GM12878 (cell line): ENCODE results near the gene KCNC2. TPM values are rescaled to one million over a fixed set of nuclear protein-coding genes. Genes with fewer than 3 reads are reported as not detected.

ENCODE experiments used
- ATAC-seq: fragments of 200-7000 bp; cut with Tn5 transposase; 3 replicates; pipeline ENCODE4 v1.9.1; 2020; ENCODE audit warnings: mild to moderate bottlenecking, moderate library complexity
- BruUV-seq: library from RNA; stranded (reverse); fragments of 400-500 nt; replicated peaks from 2 replicates; lab custom pipeline; 2021; lab: Mats Ljungman, UMichigan
- CTCF ChIA-PET: fragments of 300-600 bp; sonication (Branson Sonifier 250); formaldehyde crosslinking; extraction: SDS; loops from one replicate; lab custom pipeline; 2021; ENCODE audit warnings: inconsistent platforms; lab: Yijun Ruan, JAX
- POLR2A ChIA-PET: fragments of 350-600 bp; formaldehyde crosslinking; extraction: SDS; loops from one replicate; lab custom pipeline; 2021; ENCODE audit warnings: inconsistent platforms; lab: Charles Lee
- RAD21 ChIA-PET: fragments of 300-600 bp; sonication (Branson Sonifier 250); formaldehyde crosslinking; loops from one replicate; lab custom pipeline; 2023; ENCODE audit warnings: antibody characterized with exemption; ENCODE audit not compliant: unreplicated experiment; lab: Charles Lee
- SMC1A ChIA-PET: fragments of 300-600 bp; sonication (Branson Sonifier 250); formaldehyde crosslinking; loops from one replicate; lab custom pipeline; 2023; ENCODE audit not compliant: unreplicated experiment, uncharacterized antibody; lab: Charles Lee
- DNase-seq: peaks from one replicate; pipeline ENCODE4 v3.0.0-alpha.2; 2011; ENCODE audit warnings: low read depth, low spot score
- FAIRE-seq: peaks from 3 replicates; lab custom pipeline; 2011; peaks lifted over from hg19 to GRCh38; lab: Jason Lieb, UNC
- H2AFZ ChIP-seq: 2 replicates; pipeline ENCODE4 v1.6.0; 2011; ENCODE audit warnings: low read depth, low read length, control low read depth; ENCODE audit not compliant: control insufficient read depth
- H3K27ac ChIP-seq: 2 replicates; pipeline ENCODE4 v1.5.1; 2011; ENCODE audit warnings: control low read depth; ENCODE audit not compliant: control insufficient read depth, insufficient read depth
- H3K27me3 ChIP-seq, 2 experiments: replicated peaks in 1 of 2; 2 replicates each; pipeline versions ENCODE4 v1.6.0 to v1.6.1; 2011; ENCODE audit warnings: low read length in 1 of 2; ENCODE audit not compliant: control insufficient read depth in 2 of 2, insufficient read depth in 2 of 2
- H3K36me3 ChIP-seq, 2 experiments: 2 replicates each; pipeline ENCODE4 v1.5.1; 2011; ENCODE audit warnings: low read length in 1 of 2; ENCODE audit not compliant: control insufficient read depth in 2 of 2, insufficient read depth in 2 of 2
- H3K4me1 ChIP-seq: 2 replicates; pipeline ENCODE4 v1.6.1; 2011; ENCODE audit warnings: mild to moderate bottlenecking, low read length, moderate library complexity, mixed read lengths; ENCODE audit not compliant: control insufficient read depth, insufficient read depth
- H3K4me2 ChIP-seq: 2 replicates; pipeline ENCODE4 v1.6.0; 2011; ENCODE audit warnings: control low read depth; ENCODE audit not compliant: control insufficient read depth, insufficient read depth
- H3K4me3 ChIP-seq: fragments of 200-600 bp; sonication (generic); 2 replicates; pipeline ENCODE4 v1.5.1; 2016
- H3K79me2 ChIP-seq: 2 replicates; pipeline ENCODE4 v1.6.0; 2011; ENCODE audit warnings: low read length; ENCODE audit not compliant: control insufficient read depth, insufficient read depth
- H3K9ac ChIP-seq: 2 replicates; pipeline ENCODE4 v1.8.0; 2011; ENCODE audit warnings: low read length, control low read depth, mixed read lengths; ENCODE audit not compliant: control insufficient read depth, insufficient read depth
- H3K9me3 ChIP-seq: replicated peaks from 3 replicates; pipeline ENCODE4 v1.5.1; 2011; ENCODE audit warnings: mild to moderate bottlenecking, low read length; ENCODE audit not compliant: control insufficient read depth, insufficient read depth
- H4K20me1 ChIP-seq: 2 replicates; pipeline ENCODE4 v1.6.0; 2011; ENCODE audit not compliant: control insufficient read depth, insufficient read depth
- BRCA1 ChIP-seq: IDR thresholded peaks from 2 replicates; pipeline ENCODE4 v1.6.1; 2011; ENCODE audit warnings: low read depth, low read length, improper control_type of control experiment
- CREM ChIP-seq: IDR thresholded peaks from 2 replicates; pipeline ENCODE4 v1.6.1; 2014; ENCODE audit warnings: antibody characterized with exemption, low read depth
- EED ChIP-seq: sonication (generic); IDR thresholded peaks from 2 replicates; pipeline ENCODE4 v1.6.1; 2016; ENCODE audit warnings: antibody characterized with exemption, low read depth
- ESRRA ChIP-seq: IDR thresholded peaks from 2 replicates; pipeline ENCODE4 v1.6.1; 2012; ENCODE audit warnings: mild to moderate bottlenecking, low read length, improper control_type of control experiment
- HDAC2 ChIP-seq: fragments of 200-600 bp; sonication (generic); IDR thresholded peaks from 2 replicates; pipeline ENCODE4 v1.6.1; 2017
- IKZF1 ChIP-seq: fragments of 450-650 bp; conservative IDR thresholded peaks from 2 replicates; pipeline ENCODE4 v1.6.1; 2017; ENCODE audit warnings: antibody characterized with exemption, mild to moderate bottlenecking
- LARP7 ChIP-seq: fragments of 450-650 bp; IDR thresholded peaks from 2 replicates; pipeline ENCODE4 v1.6.1; 2017; ENCODE audit warnings: mild to moderate bottlenecking
- MEF2A ChIP-seq: IDR thresholded peaks from 2 replicates; pipeline ENCODE4 v1.6.1; 2011; ENCODE audit warnings: low read depth, mild to moderate bottlenecking, low read length, moderate library complexity; ENCODE audit not compliant: insufficient read depth
- MEF2B ChIP-seq: fragments of 450-650 bp; IDR thresholded peaks from 2 replicates; pipeline ENCODE4 v1.6.1; 2018; ENCODE audit warnings: mild to moderate bottlenecking, moderate library complexity; ENCODE audit not compliant: partially characterized antibody, poor library complexity, severe bottlenecking
- POLR2A ChIP-seq: IDR thresholded peaks from 2 replicates; pipeline ENCODE4 v1.6.1; 2011; ENCODE audit warnings: low read depth, mild to moderate bottlenecking, low read length
- SREBF1 ChIP-seq: IDR thresholded peaks from 2 replicates; pipeline ENCODE4 v1.6.1; 2012; ENCODE audit warnings: mild to moderate bottlenecking, low read length
- SRF ChIP-seq, 2 experiments: IDR thresholded peaks; 2 replicates each; pipeline ENCODE4 v1.6.1; 2011; ENCODE audit warnings: low read depth in 2 of 2, low read length in 2 of 2, mild to moderate bottlenecking in 1 of 2, moderate library complexity in 1 of 2
- STAT3 ChIP-seq: IDR thresholded peaks from 2 replicates; pipeline ENCODE4 v1.6.1; 2011; ENCODE audit warnings: low read depth, low read length, improper control_type of control experiment
- TCF7 ChIP-seq: IDR thresholded peaks from 2 replicates; pipeline ENCODE4 v1.6.1; 2014; ENCODE audit warnings: antibody characterized with exemption, borderline replicate concordance
- YY1 ChIP-seq: IDR thresholded peaks from 2 replicates; pipeline ENCODE4 v1.6.1; 2011; ENCODE audit warnings: low read depth, mild to moderate bottlenecking, low read length
- ZBED1 ChIP-seq: IDR thresholded peaks from 2 replicates; pipeline ENCODE4 v1.6.1; 2016; ENCODE audit warnings: borderline replicate concordance
- ZNF384 ChIP-seq: IDR thresholded peaks from 2 replicates; pipeline ENCODE4 v1.6.1; 2012; ENCODE audit warnings: low read depth, mild to moderate bottlenecking, low read length, improper control_type of control experiment, borderline replicate concordance
- WGBS: methylation state at CpG from one replicate; pipeline ENCODE4 v1.1.6; 2016; ENCODE audit warnings: low lambda C conversion rate; ENCODE audit not compliant: insufficient replicate concordance, insufficient coverage; ENCODE audit errors: missing lambda C conversion rate; 5-methylcytosine and 5-hydroxymethylcytosine counted together
- in situ Hi-C: fragments of 300-500 bp; cut with MboI; formaldehyde crosslinking; loops from 9 replicates; pipeline ENCODE4 v1.14.3; 2018; ENCODE audit warnings: mixed read lengths
- intact Hi-C: fragments of 100-400 bp; cut with micrococcal nuclease; formaldehyde crosslinking; loops from one replicate; pipeline ENCODE4 v1.14.2; 2022; ENCODE audit not compliant: unreplicated experiment
- polyA plus RNA-seq, 11 experiments: library from polyadenylated mRNA; depleted of rRNA in 4 of 11; unstranded in 6 of 11; stranded (reverse) in 5 of 11; fragments of >200 nt; fragmentation: Nextera tagmentation in 4 of 11; fragmentation: Illumina TruSeq in 1 of 11; extraction: Ambion mirVana in 4 of 11; extraction: Trizol in 1 of 11; gene quantifications; 1 replicate in 1 of 11; 2 replicates in 10 of 11; pipeline versions ENCODE4 v1.2.1 to v1.2.3, GENCODE V29; 2011 to 2016; ENCODE audit warnings: inconsistent platforms in 2 of 11, missing spikeins in 2 of 11, low read depth in 1 of 11
- total RNA-seq, 4 experiments: library from RNA; depleted of rRNA in 3 of 4; stranded (reverse); fragments of >200 nt in 3 of 4; fragmentation: Illumina TruSeq in 1 of 4; extraction: Trizol in 1 of 4; gene quantifications; 2 replicates each; pipeline versions ENCODE4 v1.2.1 to v1.2.3, GENCODE V29; 2013 to 2021
- TF ChIP-seq, protein P1 (sequence below): fragments of 150-350 bp; IDR thresholded peaks from 2 replicates; pipeline ENCODE4 v1.6.1; 2016; ENCODE audit warnings: low read depth, low read length
- TF ChIP-seq, protein P2 (sequence below): IDR thresholded peaks from 2 replicates; pipeline ENCODE4 v1.6.1; 2012; ENCODE audit warnings: improper control_type of control experiment, low read depth, low read length; ENCODE audit not compliant: insufficient replicate concordance

KCNC2 gene
- total and polyA plus RNA-seq, 10 of the 15 experiments (the other 5 are each of a cell fraction or from before 2014, with no cell fraction given): 0.03 to 2.3 (median 0.08) TPM; not detected in 7

DNA sequence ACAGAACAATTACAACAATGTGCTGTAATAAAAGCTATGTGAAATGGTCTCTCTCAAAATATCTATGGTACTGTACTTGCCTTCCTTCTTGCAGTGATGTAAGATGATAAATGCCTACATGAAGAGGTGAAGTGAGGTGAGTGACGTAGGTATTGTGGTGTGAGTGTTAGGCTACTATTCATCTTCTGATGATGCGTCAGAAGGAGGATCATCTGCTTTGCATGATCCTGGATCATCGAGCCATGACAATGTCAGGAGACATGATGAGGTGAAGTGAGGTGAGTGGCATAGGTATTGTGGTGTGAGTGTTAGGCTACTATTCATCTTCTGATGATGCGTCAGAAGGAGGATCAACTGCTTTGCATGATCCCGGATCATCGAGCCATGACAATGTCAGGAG lies 105.8 kb downstream of the KCNC2 start (continued):
- TF ChIP-seq, protein P1, sequence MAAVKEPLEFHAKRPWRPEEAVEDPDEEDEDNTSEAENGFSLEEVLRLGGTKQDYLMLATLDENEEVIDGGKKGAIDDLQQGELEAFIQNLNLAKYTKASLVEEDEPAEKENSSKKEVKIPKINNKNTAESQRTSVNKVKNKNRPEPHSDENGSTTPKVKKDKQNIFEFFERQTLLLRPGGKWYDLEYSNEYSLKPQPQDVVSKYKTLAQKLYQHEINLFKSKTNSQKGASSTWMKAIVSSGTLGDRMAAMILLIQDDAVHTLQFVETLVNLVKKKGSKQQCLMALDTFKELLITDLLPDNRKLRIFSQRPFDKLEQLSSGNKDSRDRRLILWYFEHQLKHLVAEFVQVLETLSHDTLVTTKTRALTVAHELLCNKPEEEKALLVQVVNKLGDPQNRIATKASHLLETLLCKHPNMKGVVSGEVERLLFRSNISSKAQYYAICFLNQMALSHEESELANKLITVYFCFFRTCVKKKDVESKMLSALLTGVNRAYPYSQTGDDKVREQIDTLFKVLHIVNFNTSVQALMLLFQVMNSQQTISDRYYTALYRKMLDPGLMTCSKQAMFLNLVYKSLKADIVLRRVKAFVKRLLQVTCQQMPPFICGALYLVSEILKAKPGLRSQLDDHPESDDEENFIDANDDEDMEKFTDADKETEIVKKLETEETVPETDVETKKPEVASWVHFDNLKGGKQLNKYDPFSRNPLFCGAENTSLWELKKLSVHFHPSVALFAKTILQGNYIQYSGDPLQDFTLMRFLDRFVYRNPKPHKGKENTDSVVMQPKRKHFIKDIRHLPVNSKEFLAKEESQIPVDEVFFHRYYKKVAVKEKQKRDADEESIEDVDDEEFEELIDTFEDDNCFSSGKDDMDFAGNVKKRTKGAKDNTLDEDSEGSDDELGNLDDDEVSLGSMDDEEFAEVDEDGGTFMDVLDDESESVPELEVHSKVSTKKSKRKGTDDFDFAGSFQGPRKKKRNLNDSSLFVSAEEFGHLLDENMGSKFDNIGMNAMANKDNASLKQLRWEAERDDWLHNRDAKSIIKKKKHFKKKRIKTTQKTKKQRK: no peak
- TF ChIP-seq LARP7: no peak
- no peak for TF ChIP-seq BRCA1
- no peak for TF ChIP-seq ZNF384
- TF ChIP-seq MEF2B: no peak
- TF ChIP-seq CREM: no peak

DNA sequence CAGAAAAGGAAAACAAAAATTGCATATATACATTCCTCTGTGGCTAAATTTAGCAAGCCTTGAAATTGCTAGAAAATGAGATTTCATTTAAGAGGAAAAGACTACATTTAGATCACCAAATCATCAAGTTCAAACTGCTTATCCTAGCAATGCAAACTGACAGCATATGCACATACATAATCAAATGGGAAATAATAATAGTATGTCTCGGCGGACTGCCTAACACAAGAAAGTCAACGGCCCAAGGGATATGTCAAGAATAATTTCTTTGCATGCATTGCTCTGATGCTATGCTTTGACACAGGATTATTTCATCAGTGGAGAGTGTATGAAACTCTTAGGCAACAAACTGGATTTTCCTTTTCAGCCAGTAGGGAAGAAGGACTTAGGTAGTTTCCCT lies 107.9 kb downstream of the KCNC2 start:
- FAIRE-seq (no peak), DNase-seq (no peak), ATAC-seq (no peak)
- no peak overlapping the region for H3K4me2 ChIP-seq
- H2AFZ ChIP-seq: no peak overlapping the region
- WGBS: 63% methylated on average over 3 of the region's 3 CpGs
- no peaks in the 10 kb centered on the region for H3K79me2 ChIP-seq
- H3K9me3 ChIP-seq: no peaks in the 10 kb centered on the region
- no peaks in the 10 kb centered on the region for H4K20me1 ChIP-seq
- ChIA-PET SMC1A (no interaction called here), CTCF (no interaction called here), RAD21 (no interaction called here), POLR2A (no interaction called here)
- in situ Hi-C loops: no loop called here
- BruUV-seq: no TSS peak
- no peak overlapping the region for H3K4me3 ChIP-seq
- H3K36me3 ChIP-seq: no peaks in the 10 kb centered on the region
- no peaks in the 10 kb centered on the region for H3K27me3 ChIP-seq
- intact Hi-C loops: no loop called here
- H3K9ac ChIP-seq: no peak overlapping the region
- no peak overlapping the region for H3K27ac ChIP-seq
- H3K4me1 ChIP-seq: no peaks in the 10 kb centered on the region
- no peak for TF ChIP-seq LARP7
- TF ChIP-seq POLR2A: no peak
- no peak for TF ChIP-seq MEF2A
- TF ChIP-seq SREBF1: no peak
- TF ChIP-seq EED: no peak
- TF ChIP-seq ZBED1: no peak
- no peak for TF ChIP-seq STAT3
- TF ChIP-seq HDAC2: no peak
- TF ChIP-seq, protein P2, sequence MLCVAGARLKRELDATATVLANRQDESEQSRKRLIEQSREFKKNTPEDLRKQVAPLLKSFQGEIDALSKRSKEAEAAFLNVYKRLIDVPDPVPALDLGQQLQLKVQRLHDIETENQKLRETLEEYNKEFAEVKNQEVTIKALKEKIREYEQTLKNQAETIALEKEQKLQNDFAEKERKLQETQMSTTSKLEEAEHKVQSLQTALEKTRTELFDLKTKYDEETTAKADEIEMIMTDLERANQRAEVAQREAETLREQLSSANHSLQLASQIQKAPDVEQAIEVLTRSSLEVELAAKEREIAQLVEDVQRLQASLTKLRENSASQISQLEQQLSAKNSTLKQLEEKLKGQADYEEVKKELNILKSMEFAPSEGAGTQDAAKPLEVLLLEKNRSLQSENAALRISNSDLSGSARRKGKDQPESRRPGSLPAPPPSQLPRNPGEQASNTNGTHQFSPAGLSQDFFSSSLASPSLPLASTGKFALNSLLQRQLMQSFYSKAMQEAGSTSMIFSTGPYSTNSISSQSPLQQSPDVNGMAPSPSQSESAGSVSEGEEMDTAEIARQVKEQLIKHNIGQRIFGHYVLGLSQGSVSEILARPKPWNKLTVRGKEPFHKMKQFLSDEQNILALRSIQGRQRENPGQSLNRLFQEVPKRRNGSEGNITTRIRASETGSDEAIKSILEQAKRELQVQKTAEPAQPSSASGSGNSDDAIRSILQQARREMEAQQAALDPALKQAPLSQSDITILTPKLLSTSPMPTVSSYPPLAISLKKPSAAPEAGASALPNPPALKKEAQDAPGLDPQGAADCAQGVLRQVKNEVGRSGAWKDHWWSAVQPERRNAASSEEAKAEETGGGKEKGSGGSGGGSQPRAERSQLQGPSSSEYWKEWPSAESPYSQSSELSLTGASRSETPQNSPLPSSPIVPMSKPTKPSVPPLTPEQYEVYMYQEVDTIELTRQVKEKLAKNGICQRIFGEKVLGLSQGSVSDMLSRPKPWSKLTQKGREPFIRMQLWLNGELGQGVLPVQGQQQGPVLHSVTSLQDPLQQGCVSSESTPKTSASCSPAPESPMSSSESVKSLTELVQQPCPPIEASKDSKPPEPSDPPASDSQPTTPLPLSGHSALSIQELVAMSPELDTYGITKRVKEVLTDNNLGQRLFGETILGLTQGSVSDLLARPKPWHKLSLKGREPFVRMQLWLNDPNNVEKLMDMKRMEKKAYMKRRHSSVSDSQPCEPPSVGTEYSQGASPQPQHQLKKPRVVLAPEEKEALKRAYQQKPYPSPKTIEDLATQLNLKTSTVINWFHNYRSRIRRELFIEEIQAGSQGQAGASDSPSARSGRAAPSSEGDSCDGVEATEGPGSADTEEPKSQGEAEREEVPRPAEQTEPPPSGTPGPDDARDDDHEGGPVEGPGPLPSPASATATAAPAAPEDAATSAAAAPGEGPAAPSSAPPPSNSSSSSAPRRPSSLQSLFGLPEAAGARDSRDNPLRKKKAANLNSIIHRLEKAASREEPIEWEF: no peak
- no peak for TF ChIP-seq SRF (IDR thresholded peaks at IDR 0.05; ENCODE audit: low read depth in 2 of 2, low read length in 2 of 2)
- no peak for TF ChIP-seq ESRRA
- TF ChIP-seq TCF7: no peak
- no peak for TF ChIP-seq YY1
- TF ChIP-seq IKZF1: no peak
